ENCODE measurements around the gene NSA2. TPM values are rescaled to one million over a fixed set of nuclear protein-coding genes. Genes with fewer than 3 reads are reported as not detected.

Gene NSA2
- total RNA-seq, 1 experiment from 2014 or later: 108 TPM

DNA sequence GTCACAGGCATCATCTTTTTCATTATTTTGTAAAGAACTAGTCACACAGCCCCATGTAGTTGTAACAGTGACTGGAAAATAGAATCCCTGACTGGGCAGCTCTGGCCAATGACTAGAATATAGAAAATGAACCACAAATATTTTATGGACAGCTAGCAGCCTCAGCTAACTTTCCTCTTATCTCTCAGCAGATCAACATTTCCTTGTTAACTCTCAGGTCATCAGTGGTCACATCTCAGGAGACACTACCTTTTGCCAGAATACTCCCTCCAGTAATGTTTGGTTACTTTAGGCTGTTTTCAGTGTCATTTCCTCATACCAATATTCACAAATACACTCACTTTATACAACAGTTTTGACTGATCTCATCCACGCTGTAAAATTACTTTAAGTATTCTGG lies 55.2 kb downstream of the NSA2 start (continued):
- TF ChIP-seq, protein P1, sequence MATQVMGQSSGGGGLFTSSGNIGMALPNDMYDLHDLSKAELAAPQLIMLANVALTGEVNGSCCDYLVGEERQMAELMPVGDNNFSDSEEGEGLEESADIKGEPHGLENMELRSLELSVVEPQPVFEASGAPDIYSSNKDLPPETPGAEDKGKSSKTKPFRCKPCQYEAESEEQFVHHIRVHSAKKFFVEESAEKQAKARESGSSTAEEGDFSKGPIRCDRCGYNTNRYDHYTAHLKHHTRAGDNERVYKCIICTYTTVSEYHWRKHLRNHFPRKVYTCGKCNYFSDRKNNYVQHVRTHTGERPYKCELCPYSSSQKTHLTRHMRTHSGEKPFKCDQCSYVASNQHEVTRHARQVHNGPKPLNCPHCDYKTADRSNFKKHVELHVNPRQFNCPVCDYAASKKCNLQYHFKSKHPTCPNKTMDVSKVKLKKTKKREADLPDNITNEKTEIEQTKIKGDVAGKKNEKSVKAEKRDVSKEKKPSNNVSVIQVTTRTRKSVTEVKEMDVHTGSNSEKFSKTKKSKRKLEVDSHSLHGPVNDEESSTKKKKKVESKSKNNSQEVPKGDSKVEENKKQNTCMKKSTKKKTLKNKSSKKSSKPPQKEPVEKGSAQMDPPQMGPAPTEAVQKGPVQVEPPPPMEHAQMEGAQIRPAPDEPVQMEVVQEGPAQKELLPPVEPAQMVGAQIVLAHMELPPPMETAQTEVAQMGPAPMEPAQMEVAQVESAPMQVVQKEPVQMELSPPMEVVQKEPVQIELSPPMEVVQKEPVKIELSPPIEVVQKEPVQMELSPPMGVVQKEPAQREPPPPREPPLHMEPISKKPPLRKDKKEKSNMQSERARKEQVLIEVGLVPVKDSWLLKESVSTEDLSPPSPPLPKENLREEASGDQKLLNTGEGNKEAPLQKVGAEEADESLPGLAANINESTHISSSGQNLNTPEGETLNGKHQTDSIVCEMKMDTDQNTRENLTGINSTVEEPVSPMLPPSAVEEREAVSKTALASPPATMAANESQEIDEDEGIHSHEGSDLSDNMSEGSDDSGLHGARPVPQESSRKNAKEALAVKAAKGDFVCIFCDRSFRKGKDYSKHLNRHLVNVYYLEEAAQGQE (IDR thresholded peaks at IDR 0.05; ENCODE audit: low read depth): no peak
- TF ChIP-seq YY1 (IDR thresholded peaks at IDR 0.05; ENCODE audit: extremely low read depth, insufficient replicate concordance, low read depth, low read length): no peak
- no peak for TF ChIP-seq POLR2A (IDR thresholded peaks at IDR 0.05; ENCODE audit: borderline replicate concordance, extremely low read depth, insufficient read depth, insufficient read length)
- no peak for TF ChIP-seq JUND (IDR thresholded peaks at IDR 0.05)
- no peak for TF ChIP-seq RAD21 (IDR thresholded peaks at IDR 0.05; ENCODE audit: low read depth)
- TF ChIP-seq SP1 (IDR thresholded peaks at IDR 0.05; ENCODE audit: low read depth): no peak
- no peak for TF ChIP-seq FOSL1 (IDR thresholded peaks at IDR 0.05; ENCODE audit: low read depth)
- no peak for TF ChIP-seq CBX3 (IDR thresholded peaks at IDR 0.05; ENCODE audit: low read depth)
- TF ChIP-seq EZH2 (IDR thresholded peaks at IDR 0.05): no peak

DNA sequence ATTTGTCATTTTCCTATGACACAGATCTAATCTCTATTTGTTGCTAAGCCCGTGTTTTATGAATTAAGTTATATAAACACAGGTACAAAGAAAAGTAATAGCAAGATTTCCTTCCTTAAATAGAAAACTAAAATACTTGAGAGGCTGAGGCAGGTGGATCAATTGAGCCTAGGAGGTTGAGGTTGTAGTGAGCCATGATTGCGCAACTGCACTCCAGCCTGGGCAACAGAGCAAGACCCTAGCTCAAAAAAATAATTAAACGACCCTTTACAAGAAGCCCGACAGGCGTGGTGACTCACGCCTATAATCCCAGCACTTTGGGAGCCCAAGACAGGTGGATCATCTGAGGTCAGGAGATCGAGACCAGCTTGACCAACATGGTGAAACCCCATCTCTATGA lies 62.4 kb downstream of the NSA2 start:
- Histone ChIP-seq H3K27ac (ENCODE audit: low read depth, low read length) (no peak overlapping the region), H3K4me1 (ENCODE audit: control insufficient read depth in 1 of 2, insufficient read depth in 2 of 2, low read length in 2 of 2) (no peaks in the 10 kb centered on the region), H3K4me2 (ENCODE audit: low read length) (no peak overlapping the region), H4K20me1 (ENCODE audit: insufficient read depth) (no peaks in the 10 kb centered on the region), H3K9me3 (ENCODE audit: control insufficient read depth in 1 of 2, insufficient read depth in 1 of 2, low read depth in 1 of 2, low read length in 2 of 2) (no peaks in the 10 kb centered on the region), H3K9ac (ENCODE audit: low read length) (no peak overlapping the region), H3K36me3 (ENCODE audit: control insufficient read depth in 1 of 2, insufficient read depth in 2 of 2, low read length in 2 of 2) (no peaks in the 10 kb centered on the region; a peak in 1 of 4 replicates), H3K27me3 (ENCODE audit: insufficient read depth, low read length) (no peaks in the 10 kb centered on the region), H3K79me2 (ENCODE audit: insufficient read depth, low read length) (no peaks in the 10 kb centered on the region), H3K4me3 (replicated peaks in 1 of 2; ENCODE audit: low read depth in 1 of 2, low read length in 2 of 2) (no peak overlapping the region), H2AFZ (ENCODE audit: low read depth, low read length, poor library complexity, severe bottlenecking) (no peak overlapping the region), H3K9me2 (ENCODE audit: insufficient read depth) (no peaks in the 10 kb centered on the region)
- CTCF ChIA-PET: no interaction called here
- RAD21 ChIA-PET (ENCODE audit: low non-redundant PET in 1 of 2, low total read pairs in 2 of 2, uncharacterized antibody in 2 of 2, unreplicated experiment in 2 of 2): no interaction called here
- no peak for ATAC-seq
- POLR2A ChIA-PET: no interaction called here
- no peak for DNase-seq (ENCODE audit: low read depth, low spot score)
- BruUV-seq (replicated peaks): no TSS peak
- TF ChIP-seq CEBPB (IDR thresholded peaks at IDR 0.05; ENCODE audit: low read depth) (peak; percentile 40; the same call in 1 of the 2 replicates), SP1 (IDR thresholded peaks at IDR 0.05; ENCODE audit: low read depth) (no peak)
- intact Hi-C loops (cut with micrococcal nuclease): no loop called here

Other genes with a start within 250 kb of the NSA2 start
- gene ENC1, start 126.5 kb upstream of the NSA2 start, total RNA-seq (2021; ENCODE audit: unreplicated experiment): 30.0 TPM
- gene HEXB, start 82.0 kb upstream of the NSA2 start, total RNA-seq (2021; ENCODE audit: unreplicated experiment): 123 TPM
- gene GFM2, start 132 bp upstream of the NSA2 start, total RNA-seq (2021; ENCODE audit: unreplicated experiment): 25.0 TPM
- gene FAM169A, start 99.1 kb downstream of the NSA2 start, total RNA-seq (2021; ENCODE audit: unreplicated experiment): 23.2 TPM

All from HCT116 (cell line).